ENCODE results near the gene MS4A6E.

The MS4A6E gene

DNA sequence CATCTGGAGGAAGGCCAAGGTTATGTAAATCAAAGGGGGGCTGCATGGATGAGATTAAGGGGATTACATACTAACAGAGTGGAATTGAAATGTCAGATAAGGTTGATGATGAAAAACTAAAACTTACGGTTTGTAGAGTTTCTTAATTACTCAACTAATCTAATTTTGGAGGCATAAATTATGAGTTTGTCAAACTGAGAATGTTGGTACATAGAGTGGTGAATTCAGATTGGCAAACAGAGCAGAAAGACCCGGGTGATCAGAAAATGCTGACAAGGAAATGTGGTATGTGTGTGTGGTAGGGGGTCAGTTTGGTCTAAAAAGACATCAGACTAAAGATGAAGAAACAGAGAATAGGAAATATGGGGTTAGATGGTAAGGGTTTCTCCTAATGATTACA is 11.0 kb downstream of the MS4A6E start:
- intact Hi-C loops (cut with DNase I; ENCODE audit: low total_unique reads): no loop called here
- no peaks in the 10 kb centered on the region for H3K4me1 ChIP-seq
- H3K27me3 ChIP-seq: no peaks in the 10 kb centered on the region
- no peak overlapping the region for H3K4me3 ChIP-seq
- no peaks in the 10 kb centered on the region for H3K9me3 ChIP-seq
- TF ChIP-seq, protein P1, sequence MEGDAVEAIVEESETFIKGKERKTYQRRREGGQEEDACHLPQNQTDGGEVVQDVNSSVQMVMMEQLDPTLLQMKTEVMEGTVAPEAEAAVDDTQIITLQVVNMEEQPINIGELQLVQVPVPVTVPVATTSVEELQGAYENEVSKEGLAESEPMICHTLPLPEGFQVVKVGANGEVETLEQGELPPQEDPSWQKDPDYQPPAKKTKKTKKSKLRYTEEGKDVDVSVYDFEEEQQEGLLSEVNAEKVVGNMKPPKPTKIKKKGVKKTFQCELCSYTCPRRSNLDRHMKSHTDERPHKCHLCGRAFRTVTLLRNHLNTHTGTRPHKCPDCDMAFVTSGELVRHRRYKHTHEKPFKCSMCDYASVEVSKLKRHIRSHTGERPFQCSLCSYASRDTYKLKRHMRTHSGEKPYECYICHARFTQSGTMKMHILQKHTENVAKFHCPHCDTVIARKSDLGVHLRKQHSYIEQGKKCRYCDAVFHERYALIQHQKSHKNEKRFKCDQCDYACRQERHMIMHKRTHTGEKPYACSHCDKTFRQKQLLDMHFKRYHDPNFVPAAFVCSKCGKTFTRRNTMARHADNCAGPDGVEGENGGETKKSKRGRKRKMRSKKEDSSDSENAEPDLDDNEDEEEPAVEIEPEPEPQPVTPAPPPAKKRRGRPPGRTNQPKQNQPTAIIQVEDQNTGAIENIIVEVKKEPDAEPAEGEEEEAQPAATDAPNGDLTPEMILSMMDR (IDR thresholded peaks at IDR 0.05): no peak
- H3K27ac ChIP-seq: no peak overlapping the region
- no peaks in the 10 kb centered on the region for H3K36me3 ChIP-seq
- no peak for DNase-seq

DNA sequence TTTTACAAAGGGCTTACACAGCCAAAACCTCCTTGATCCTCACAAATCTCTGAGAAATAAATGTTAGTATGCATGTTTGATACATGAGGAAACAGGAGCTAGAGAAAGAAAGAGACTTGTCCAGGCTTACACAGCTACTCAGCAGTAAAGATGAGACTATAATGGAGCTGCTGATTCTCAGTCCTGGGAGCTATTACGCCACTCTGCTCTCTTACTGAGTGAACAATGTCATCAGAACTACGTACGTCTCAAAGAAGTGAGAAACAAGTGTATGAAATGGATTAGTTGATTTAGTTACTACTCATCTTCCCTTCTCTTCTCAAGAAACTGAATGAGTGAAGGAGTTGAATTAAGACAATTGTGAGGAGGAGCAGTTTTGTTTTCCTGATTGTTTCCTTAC is 12.3 kb downstream of the MS4A6E start:
- no peak overlapping the region for H3K4me3 ChIP-seq
- TF ChIP-seq, protein P1 (IDR thresholded peaks at IDR 0.05): no peak
- no peaks in the 10 kb centered on the region for H3K4me1 ChIP-seq
- H3K9me3 ChIP-seq: no peaks in the 10 kb centered on the region
- H3K36me3 ChIP-seq: no peaks in the 10 kb centered on the region
- H3K27ac ChIP-seq: no peak overlapping the region
- intact Hi-C loops (cut with DNase I; ENCODE audit: low total_unique reads): no loop called here
- no peaks in the 10 kb centered on the region for H3K27me3 ChIP-seq
- no peak for DNase-seq

DNA sequence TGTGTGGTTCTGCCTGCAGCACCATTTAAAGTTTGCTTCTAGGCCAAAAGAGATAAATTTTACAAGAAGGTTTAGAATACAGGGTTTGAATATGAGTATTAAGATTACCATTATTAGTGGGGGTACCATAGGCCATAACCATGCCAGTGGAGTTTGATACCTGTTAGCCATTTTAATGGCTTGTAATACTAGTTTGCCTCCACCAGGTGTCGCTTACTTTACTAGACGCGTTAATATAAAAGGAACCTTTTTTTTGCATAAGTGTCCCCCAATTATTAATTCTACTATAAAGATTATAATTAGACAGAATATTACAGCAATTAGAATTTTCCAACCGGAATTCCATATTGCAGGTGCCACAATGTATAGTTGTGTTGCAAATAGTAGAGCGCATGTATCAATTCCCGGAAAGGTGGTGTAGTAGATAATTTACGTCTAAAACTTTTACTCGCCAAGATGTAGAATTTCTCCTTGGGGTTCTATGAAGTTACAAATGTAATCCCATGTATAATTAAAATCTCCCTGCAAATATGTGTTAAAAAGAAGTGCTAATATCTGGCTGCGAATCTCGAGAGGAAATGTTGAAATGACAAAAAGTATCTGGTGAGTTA is 16.1 kb downstream of the MS4A6E start:
- Histone ChIP-seq H3K27me3 (no peaks in the 10 kb centered on the region), H3K4me1 (no peaks in the 10 kb centered on the region), H3K9me3 (no peaks in the 10 kb centered on the region), H3K36me3 (no peaks in the 10 kb centered on the region), H3K27ac (no peak overlapping the region), H3K4me3 (no peak overlapping the region)
- TF ChIP-seq, protein P1 (IDR thresholded peaks at IDR 0.05): peak in 1 of 2 experiments; percentile 12
- DNase-seq: no peak
- intact Hi-C loops (cut with DNase I; ENCODE audit: low total_unique reads): no loop called here

DNA sequence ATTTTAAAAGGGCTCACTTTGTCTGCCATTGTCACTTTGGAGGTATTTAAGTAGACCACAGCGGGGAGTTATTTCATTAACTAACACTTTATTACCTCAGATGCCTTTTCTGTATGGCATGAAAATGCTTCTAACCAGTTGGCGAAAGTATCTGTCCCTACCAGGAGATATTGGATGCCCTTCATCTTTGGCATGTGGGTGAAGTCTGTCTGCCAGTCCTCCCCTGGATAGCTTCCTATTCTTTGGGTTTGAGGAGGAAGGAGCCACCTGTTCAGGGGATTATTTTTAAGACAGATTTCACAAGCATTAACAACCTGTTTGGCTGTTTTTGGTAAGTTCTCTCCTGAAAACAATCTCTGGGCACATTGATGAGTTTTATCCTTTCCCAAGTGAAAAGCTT is 17.1 kb downstream of the MS4A6E start:
- DNase-seq: no peak
- Histone ChIP-seq H3K4me1 (no peaks in the 10 kb centered on the region), H3K4me3 (no peak overlapping the region), H3K36me3 (no peaks in the 10 kb centered on the region), H3K9me3 (no peaks in the 10 kb centered on the region), H3K27ac (no peak overlapping the region), H3K27me3 (no peaks in the 10 kb centered on the region)
- TF ChIP-seq, protein P1 (IDR thresholded peaks at IDR 0.05): no peak
- intact Hi-C loops (cut with DNase I; ENCODE audit: low total_unique reads): no loop called here

DNA sequence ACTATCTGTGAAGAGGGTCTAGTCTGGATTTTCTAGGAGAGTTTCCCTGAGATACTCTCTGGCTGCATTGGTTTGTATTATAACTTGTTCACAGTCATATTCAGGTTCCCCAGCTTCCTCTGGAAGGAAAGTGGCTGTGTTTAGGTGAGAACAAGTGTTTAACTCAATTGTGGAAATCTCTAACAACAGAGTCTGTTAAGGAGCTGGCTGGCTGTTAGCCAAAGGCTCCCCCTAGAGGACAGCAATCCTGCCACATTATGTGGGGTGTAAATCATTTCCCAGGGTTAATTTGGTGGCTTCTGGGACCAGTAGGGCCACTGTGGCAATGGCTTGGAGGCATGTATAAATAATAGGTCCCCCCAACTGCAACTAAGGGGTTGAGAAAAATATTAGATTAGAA is 18.4 kb downstream of the MS4A6E start:
- TF ChIP-seq, protein P1 (IDR thresholded peaks at IDR 0.05): no peak
- H3K4me1 ChIP-seq: no peaks in the 10 kb centered on the region
- no peaks in the 10 kb centered on the region for H3K27me3 ChIP-seq
- intact Hi-C loops (cut with DNase I; ENCODE audit: low total_unique reads): no loop called here
- H3K9me3 ChIP-seq: no peaks in the 10 kb centered on the region
- DNase-seq: no peak
- H3K4me3 ChIP-seq: no peak overlapping the region
- no peaks in the 10 kb centered on the region for H3K36me3 ChIP-seq
- no peak overlapping the region for H3K27ac ChIP-seq

All from tibial artery (tissue), 4 donors.